HG02870 (cell line): ENCODE results near the gene TEX51.

ENCODE experiments used
- ATAC-seq: cut with Tn5 transposase; IDR thresholded peaks from one replicate; pipeline ENCODE4 v1.9.1; 2021; ENCODE audit warnings: mild to moderate bottlenecking, moderate library complexity; ENCODE audit not compliant: unreplicated experiment

Gene TEX51

DNA sequence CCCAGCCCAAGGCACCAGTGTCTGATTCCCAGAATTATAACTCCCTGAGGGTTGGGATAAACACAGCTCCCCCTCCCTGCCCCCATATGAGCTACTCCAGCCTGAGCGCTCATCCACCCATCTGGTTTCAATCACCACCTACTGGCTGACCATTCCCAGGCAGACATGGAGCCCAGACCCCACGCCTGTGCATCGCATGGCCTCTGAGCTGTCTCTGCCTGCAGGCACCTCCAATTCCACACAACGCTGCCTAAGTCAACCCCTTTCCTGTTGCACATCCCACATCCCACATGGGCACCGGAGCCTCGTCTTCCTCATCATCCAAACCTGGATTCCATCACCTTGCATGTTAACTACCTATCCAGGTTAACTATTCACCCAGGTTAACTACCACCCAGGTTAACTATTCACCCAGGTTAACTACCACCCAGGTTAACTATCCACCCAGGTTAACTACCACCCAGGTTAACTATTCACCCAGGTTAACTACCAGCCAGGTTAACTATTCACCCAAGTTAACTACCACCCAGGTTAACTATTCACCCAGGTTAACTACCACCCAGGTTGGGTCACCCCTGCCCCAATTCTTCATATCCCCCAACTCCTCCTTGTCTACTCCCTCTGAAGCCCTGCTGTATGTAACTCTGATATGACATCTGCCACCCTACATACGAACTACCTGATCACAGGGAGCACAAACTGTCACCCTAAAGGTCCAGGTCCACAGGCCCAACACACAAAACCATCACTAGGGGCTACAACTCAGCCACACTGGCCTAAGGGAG lies 47.8 kb downstream of the TEX51 start:
- no peak for ATAC-seq

DNA sequence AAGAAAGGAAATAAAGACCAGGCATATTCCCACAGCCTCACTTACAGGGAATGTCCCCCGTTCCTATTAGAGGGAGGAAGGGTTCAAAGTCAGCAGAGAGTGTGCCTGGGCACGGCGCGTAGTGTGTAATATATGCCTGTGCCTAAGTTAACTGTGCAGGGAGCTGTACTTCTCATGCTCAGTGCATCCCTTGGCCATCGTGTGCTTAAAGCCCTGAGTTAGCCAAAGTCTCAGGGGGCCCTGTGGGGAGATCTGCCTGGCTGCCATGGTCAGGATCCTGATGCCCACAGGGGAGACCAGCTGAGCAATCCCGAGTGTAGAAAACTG lies 48.4 kb downstream of the TEX51 start:
- no peak for ATAC-seq

DNA sequence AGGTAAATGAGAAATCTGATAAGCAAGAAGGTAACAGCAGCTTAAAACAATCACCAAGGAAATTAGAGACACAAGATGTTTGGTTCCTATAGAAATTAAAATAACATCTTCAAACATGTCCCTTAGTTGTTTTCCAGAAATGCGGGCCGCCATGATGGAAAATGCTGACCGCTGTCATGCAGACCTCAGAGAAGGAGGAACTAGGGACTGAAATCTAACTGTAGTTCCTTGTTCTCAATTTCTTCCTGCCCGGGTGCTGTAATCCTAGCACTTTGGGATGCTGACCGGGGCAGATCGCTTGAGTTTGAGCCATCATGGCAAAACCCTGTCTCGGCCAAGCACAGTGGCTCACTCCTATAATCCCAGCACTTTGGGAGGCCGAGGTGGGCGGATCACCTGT lies 51.1 kb downstream of the TEX51 start:
- ATAC-seq = no peak

DNA sequence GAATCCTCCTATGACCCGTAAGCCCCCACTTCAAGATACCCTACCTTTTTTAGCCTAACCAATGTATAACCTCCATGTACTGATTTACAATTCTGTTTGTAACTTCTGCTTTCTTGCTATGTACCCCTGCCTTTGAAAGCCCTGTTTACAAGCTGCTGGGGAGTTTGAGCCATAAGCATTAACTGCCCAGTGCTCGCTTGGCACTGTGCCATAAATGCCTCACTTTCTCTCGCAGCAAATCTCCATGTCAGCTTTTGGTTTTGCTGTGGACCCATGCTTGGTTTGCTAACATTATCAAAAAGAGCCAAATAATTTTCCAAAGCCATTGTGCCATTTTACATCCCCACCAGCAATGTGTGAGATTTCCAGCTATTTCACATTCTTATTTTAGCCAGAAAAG lies 51.8 kb downstream of the TEX51 start:
- no peak for ATAC-seq
